DOHH2 (cell line): ENCODE results near the gene GNAT3.

Source experiments
- H3F3A ChIP-seq: fragments of 200-600 bp; sonication (generic), shearing (Covaris generic); 2 replicates; pipeline ENCODE4 v1.6.0; 2016; ENCODE audit warnings: antibody characterized with exemption, mild to moderate bottlenecking; ENCODE audit not compliant: control insufficient read depth, insufficient read depth
- H3K27ac ChIP-seq: fragments of 200-600 bp; sonication (generic); 2 replicates; pipeline ENCODE4 v1.5.1; 2014; ENCODE audit warnings: low read depth, mild to moderate bottlenecking, low read length, moderate library complexity
- H3K27me3 ChIP-seq: fragments of 200-600 bp; sonication (generic); 2 replicates; pipeline ENCODE4 v1.6.1; 2014; ENCODE audit warnings: mild to moderate bottlenecking, low read length, mixed read lengths; ENCODE audit not compliant: control insufficient read depth
- H3K36me3 ChIP-seq: fragments of 200-600 bp; sonication (generic); 2 replicates; pipeline ENCODE4 v1.6.1; 2014; ENCODE audit warnings: mild to moderate bottlenecking, low read length, moderate library complexity, mixed read lengths; ENCODE audit not compliant: control insufficient read depth
- H3K4me1 ChIP-seq: fragments of 200-600 bp; sonication (generic); 2 replicates; pipeline ENCODE4 v1.6.1; 2014; ENCODE audit warnings: mild to moderate bottlenecking, low read length, mixed read lengths; ENCODE audit not compliant: control insufficient read depth
- H3K4me2 ChIP-seq: fragments of 200-600 bp; sonication (generic); 2 replicates; pipeline ENCODE4 v1.6.0; 2014; ENCODE audit warnings: mild to moderate bottlenecking, low read length, moderate library complexity
- H3K4me3 ChIP-seq: fragments of 200-600 bp; sonication (generic); 2 replicates; pipeline ENCODE4 v1.5.1; 2014; ENCODE audit warnings: mild to moderate bottlenecking, low read length, mixed read lengths
- H3K79me2 ChIP-seq: fragments of 200-600 bp; sonication (generic); 2 replicates; pipeline ENCODE4 v1.6.1; 2014; ENCODE audit warnings: mild to moderate bottlenecking, low read length, mixed read lengths; ENCODE audit not compliant: control insufficient read depth
- H3K9me2 ChIP-seq: fragments of 200-600 bp; sonication (generic); replicated peaks from 2 replicates; pipeline ENCODE4 v1.6.1; 2014; ENCODE audit warnings: mild to moderate bottlenecking, low read length, mixed read lengths; ENCODE audit not compliant: control insufficient read depth
- H3K9me3 ChIP-seq: fragments of 200-600 bp; sonication (generic); 2 replicates; pipeline ENCODE4 v1.6.1; 2014; ENCODE audit warnings: antibody characterized with exemption, low read length, mixed read lengths; ENCODE audit not compliant: control insufficient read depth, insufficient read depth
- H4K20me1 ChIP-seq: fragments of 200-600 bp; sonication (generic); 2 replicates; pipeline ENCODE4 v1.6.0; 2014; ENCODE audit warnings: low read depth, mild to moderate bottlenecking, antibody characterized with exemption, low read length, moderate library complexity; ENCODE audit not compliant: control insufficient read depth, insufficient read depth
- CTCF ChIP-seq: fragments of 200-600 bp; sonication (generic); IDR thresholded peaks from one replicate; pipeline ENCODE4 v1.5.1; 2014; ENCODE audit warnings: antibody characterized with exemption, mild to moderate bottlenecking, low read depth, low read length; ENCODE audit not compliant: poor library complexity, severe bottlenecking
- EZH2phosphoT487 ChIP-seq: fragments of 200-600 bp; sonication (generic); IDR thresholded peaks from 2 replicates; pipeline ENCODE4 v1.6.1; 2017; ENCODE audit warnings: borderline replicate concordance, mild to moderate bottlenecking, antibody characterized with exemption, low read length, moderate library complexity, mixed read lengths

GNAT3 gene

GRCh38 chr7:80427218-80427617 is 84.6 kb downstream of the GNAT3 start:
- no peaks in the 10 kb centered on the region for H3K36me3 ChIP-seq
- no peak overlapping the region for H3K4me2 ChIP-seq
- H4K20me1 ChIP-seq: no peaks in the 10 kb centered on the region
- H3K4me3 ChIP-seq: no peak overlapping the region
- no peaks in the 10 kb centered on the region for H3K9me3 ChIP-seq
- H3K9me2 ChIP-seq: no peaks in the 10 kb centered on the region
- H3F3A ChIP-seq: no peaks in the 10 kb centered on the region
- TF ChIP-seq CTCF (no peak), EZH2phosphoT487 (no peak)
- H3K79me2 ChIP-seq: no peaks in the 10 kb centered on the region
- no peaks in the 10 kb centered on the region for H3K4me1 ChIP-seq
- no peak overlapping the region for H3K27ac ChIP-seq
- H3K27me3 ChIP-seq: no peaks in the 10 kb centered on the region

- Histone ChIP-seq H4K20me1 (no peaks in the 10 kb centered on the region), H3K4me3 (no peak overlapping the region), H3K9me2 (no peaks in the 10 kb centered on the region; the same call in 1 of the 2 replicates), H3K27ac (no peak overlapping the region), H3K9me3 (no peaks in the 10 kb centered on the region), H3F3A (no peaks in the 10 kb centered on the region), H3K27me3 (no peaks in the 10 kb centered on the region), H3K36me3 (no peaks in the 10 kb centered on the region), H3K79me2 (no peaks in the 10 kb centered on the region), H3K4me1 (no peaks in the 10 kb centered on the region), H3K4me2 (no peak overlapping the region)
- no peak for TF ChIP-seq EZH2phosphoT487
- no peak for TF ChIP-seq CTCF
These were observed 91.0 kb downstream of the GNAT3 start for GRCh38 chr7:80420876-80421275.

GRCh38 chr7:80417211-80417793 is 94.6 kb downstream of the GNAT3 start:
- Histone ChIP-seq H3K27ac (no peak overlapping the region), H3K4me3 (no peak overlapping the region), H4K20me1 (no peaks in the 10 kb centered on the region), H3K9me2 (peaks cover 2% of the 10 kb centered on the region; the same call in 1 of the 2 replicates), H3F3A (no peaks in the 10 kb centered on the region), H3K27me3 (no peaks in the 10 kb centered on the region), H3K4me1 (no peaks in the 10 kb centered on the region), H3K36me3 (no peaks in the 10 kb centered on the region), H3K4me2 (no peak overlapping the region), H3K79me2 (no peaks in the 10 kb centered on the region), H3K9me3 (no peaks in the 10 kb centered on the region)
- TF ChIP-seq CTCF (no peak), EZH2phosphoT487 (no peak)

- H3F3A ChIP-seq: no peaks in the 10 kb centered on the region
- no peaks in the 10 kb centered on the region for H3K4me1 ChIP-seq
- no peaks in the 10 kb centered on the region for H4K20me1 ChIP-seq
- no peak for TF ChIP-seq EZH2phosphoT487
- TF ChIP-seq CTCF: no peak
- H3K27ac ChIP-seq: no peak overlapping the region
- peaks cover 2% of the 10 kb centered on the region; the same call in 1 of the 2 replicates for H3K9me2 ChIP-seq
- H3K4me2 ChIP-seq: no peak overlapping the region
- H3K4me3 ChIP-seq: no peak overlapping the region
- no peaks in the 10 kb centered on the region for H3K9me3 ChIP-seq
- H3K36me3 ChIP-seq: no peaks in the 10 kb centered on the region
- no peaks in the 10 kb centered on the region for H3K79me2 ChIP-seq
- H3K27me3 ChIP-seq: no peaks in the 10 kb centered on the region
These were observed 96.3 kb downstream of the GNAT3 start for GRCh38 chr7:80415522-80415921.
